HepG2 (cell line): ENCODE results near the gene PSD4. TPM values are rescaled to one million over a fixed set of nuclear protein-coding genes. Genes with fewer than 3 reads are reported as not detected.

Experiments used
- ARID2 ChIP-seq: sonication (generic); formaldehyde crosslinking; IDR thresholded peaks from 2 replicates; pipeline ENCODE4 v1.8.1; 2022; ENCODE audit warnings: mild to moderate bottlenecking, missing genetic modification reagents, borderline replicate concordance
- ATF7 ChIP-seq, 2 experiments: fragments of 450-650 bp in 1 of 2; sonication (generic) in 1 of 2; formaldehyde crosslinking in 1 of 2; IDR thresholded peaks; 2 replicates each; pipeline versions ENCODE4 v1.4.0 to v1.6.1; 2016 to 2020; ENCODE audit warnings: antibody characterized with exemption in 1 of 2, mild to moderate bottlenecking in 1 of 2, missing genetic modification reagents in 1 of 2
- FOXK2 ChIP-seq: fragments of 450-650 bp; IDR thresholded peaks from 2 replicates; pipeline ENCODE4 v1.6.1; 2016
- GATA4 ChIP-seq: sonication (generic); IDR thresholded peaks from 2 replicates; pipeline ENCODE4 v1.6.1; 2016; ENCODE audit warnings: antibody characterized with exemption, low read depth, borderline replicate concordance
- NCOA2 ChIP-seq: sonication (generic); formaldehyde crosslinking; IDR thresholded peaks from 2 replicates; pipeline ENCODE4 v1.8.0; 2022; ENCODE audit warnings: inconsistent platforms
- NR1H2 ChIP-seq: sonication (generic); formaldehyde crosslinking; IDR thresholded peaks from 2 replicates; pipeline ENCODE4 v1.8.1; 2022; ENCODE audit warnings: low read depth, missing genetic modification reagents, borderline replicate concordance
- NRL ChIP-seq: sonication (generic); formaldehyde crosslinking; IDR thresholded peaks from 2 replicates; pipeline ENCODE4 v1.5.0; 2020; ENCODE audit warnings: missing genetic modification reagents, mild to moderate bottlenecking, moderate library complexity, borderline replicate concordance
- RCOR2 ChIP-seq: IDR thresholded peaks from 2 replicates; pipeline ENCODE4 v1.6.1; 2016; ENCODE audit warnings: missing biosample characterization, missing genetic modification reagents
- SOX13 ChIP-seq, 3 experiments: fragments of 450-650 bp in 1 of 3; sonication (generic) in 1 of 3; formaldehyde crosslinking in 1 of 3; IDR thresholded peaks in 2 of 3; conservative IDR thresholded peaks in 1 of 3; 2 replicates each; pipeline versions ENCODE4 v1.5.0 to v1.6.1; 2016 to 2020; ENCODE audit warnings: antibody characterized with exemption in 1 of 3, mild to moderate bottlenecking in 1 of 3, missing compliant biosample characterization in 1 of 3, missing genetic modification reagents in 1 of 3, moderate library complexity in 1 of 3
- SRSF1 ChIP-seq: fragments of 200-400 bp; formaldehyde crosslinking; optimal IDR thresholded peaks from 2 replicates; pipeline ENCODE3; 2017; ENCODE audit warnings: mild to moderate bottlenecking, low read depth, low read length, moderate library complexity
- XBP1 ChIP-seq: sonication (generic); formaldehyde crosslinking; IDR thresholded peaks from 2 replicates; pipeline ENCODE4 v1.5.0; 2020; ENCODE audit warnings: missing genetic modification reagents
- ZFP82 ChIP-seq: sonication (generic); formaldehyde crosslinking; IDR thresholded peaks from 2 replicates; pipeline ENCODE4 v1.5.1; 2020; ENCODE audit warnings: mild to moderate bottlenecking, missing genetic modification reagents, borderline replicate concordance
- ZNF20 ChIP-seq: sonication (generic); formaldehyde crosslinking; IDR thresholded peaks from 2 replicates; pipeline ENCODE4 v1.4.0; 2020; ENCODE audit warnings: mild to moderate bottlenecking, moderate library complexity, missing genetic modification reagents
- ZNF367 ChIP-seq: sonication (generic); formaldehyde crosslinking; IDR thresholded peaks from 2 replicates; pipeline ENCODE4 v1.4.0; 2020; ENCODE audit warnings: missing genetic modification reagents, borderline replicate concordance
- ZNF773 ChIP-seq: sonication (generic); formaldehyde crosslinking; IDR thresholded peaks from 2 replicates; pipeline ENCODE4 v1.4.0; 2020; ENCODE audit warnings: missing genetic modification reagents, borderline replicate concordance
- ZNF780A ChIP-seq: sonication (generic); formaldehyde crosslinking; IDR thresholded peaks from 2 replicates; pipeline ENCODE4 v1.8.0; 2022; ENCODE audit warnings: mild to moderate bottlenecking, missing genetic modification reagents, moderate library complexity
- ZSCAN22 ChIP-seq: sonication (generic); formaldehyde crosslinking; IDR thresholded peaks from 2 replicates; pipeline ENCODE4 v1.4.0; 2020; ENCODE audit warnings: mild to moderate bottlenecking, missing genetic modification reagents
- polyA plus RNA-seq, 8 experiments: library from polyadenylated mRNA; depleted of rRNA in 3 of 8; stranded (reverse) in 7 of 8; unstranded in 1 of 8; fragments of >200 nt; fragmentation: Illumina TruSeq in 4 of 8; extraction: Trizol in 4 of 8; gene quantifications; 2 replicates each; pipeline versions ENCODE4 v1.2.1 to v1.2.3, GENCODE V29; 2011 to 2016; ENCODE audit warnings: low read depth in 4 of 8, missing spikeins in 1 of 8, mixed read lengths in 1 of 8; ENCODE audit not compliant: insufficient read depth in 1 of 8
- total RNA-seq, 5 experiments: library from RNA; depleted of rRNA; stranded (reverse); fragments of >200 nt; fragmentation: Illumina TruSeq; extraction: Trizol; gene quantifications; 2 replicates each; pipeline ENCODE4 v1.2.3, GENCODE V29; 2016; ENCODE audit warnings: low read depth in 1 of 5
- TF ChIP-seq, protein P1 (sequence below): sonication (generic); formaldehyde crosslinking; IDR thresholded peaks from 2 replicates; pipeline ENCODE4 v1.4.0; 2020; ENCODE audit warnings: low read depth, mild to moderate bottlenecking, missing genetic modification reagents
- TF ChIP-seq, protein P2 (sequence below): sonication (generic); IDR thresholded peaks from 2 replicates; pipeline ENCODE4 v1.6.1; 2016; ENCODE audit warnings: low read depth, borderline replicate concordance
- TF ChIP-seq, protein P3 (sequence below): sonication (generic); formaldehyde crosslinking; IDR thresholded peaks from 2 replicates; pipeline ENCODE4 v1.5.1; 2020; ENCODE audit warnings: mild to moderate bottlenecking, missing genetic modification reagents, borderline replicate concordance

PSD4 gene
- total and polyA plus RNA-seq, 2 of the 13 experiments (the other 11 are each of a cell fraction or from before 2014, with no cell fraction given), result 5.8 to 9.4 TPM

DNA sequence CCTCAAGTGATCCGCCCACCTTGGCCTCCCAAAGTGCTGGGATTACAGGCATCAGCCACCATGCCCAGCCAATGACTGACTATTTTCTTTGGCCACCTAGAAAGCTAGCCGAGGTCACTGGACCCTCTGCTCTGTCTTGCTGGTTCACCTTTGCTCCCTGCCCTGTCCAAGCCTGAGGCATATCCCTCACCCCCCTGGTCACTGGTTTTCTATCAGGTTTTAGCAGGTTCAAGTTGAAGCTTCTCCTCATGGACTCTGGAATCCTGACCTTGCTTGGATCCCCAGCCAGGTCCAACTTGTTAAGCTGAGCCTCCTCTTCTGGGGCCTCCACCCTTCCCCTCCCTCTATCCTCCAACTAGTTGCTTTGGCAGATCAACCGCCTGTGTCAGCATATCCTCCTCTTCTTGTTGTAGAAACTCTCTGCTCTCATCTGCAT, 71.5 kb downstream of the PSD4 start (continued):
- no peak for TF ChIP-seq XBP1 (CRISPR knock-in tag)
- TF ChIP-seq SOX13 (IDR thresholded peaks at IDR 0.05), result no peak
- peak in 1 of 2 experiments; percentile 29; a peak in 1 of 4 replicates for TF ChIP-seq SOX13 (CRISPR knock-in tag; conservative IDR thresholded peaks at IDR 0.05 in 1 of 2, IDR thresholded peaks at IDR 0.05 in 1 of 2)
- no peak for TF ChIP-seq NRL (CRISPR knock-in tag)
- TF ChIP-seq, protein P1, sequence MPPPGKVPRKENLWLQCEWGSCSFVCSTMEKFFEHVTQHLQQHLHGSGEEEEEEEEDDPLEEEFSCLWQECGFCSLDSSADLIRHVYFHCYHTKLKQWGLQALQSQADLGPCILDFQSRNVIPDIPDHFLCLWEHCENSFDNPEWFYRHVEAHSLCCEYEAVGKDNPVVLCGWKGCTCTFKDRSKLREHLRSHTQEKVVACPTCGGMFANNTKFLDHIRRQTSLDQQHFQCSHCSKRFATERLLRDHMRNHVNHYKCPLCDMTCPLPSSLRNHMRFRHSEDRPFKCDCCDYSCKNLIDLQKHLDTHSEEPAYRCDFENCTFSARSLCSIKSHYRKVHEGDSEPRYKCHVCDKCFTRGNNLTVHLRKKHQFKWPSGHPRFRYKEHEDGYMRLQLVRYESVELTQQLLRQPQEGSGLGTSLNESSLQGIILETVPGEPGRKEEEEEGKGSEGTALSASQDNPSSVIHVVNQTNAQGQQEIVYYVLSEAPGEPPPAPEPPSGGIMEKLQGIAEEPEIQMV (CRISPR knock-in tag), result no peak
- TF ChIP-seq ZNF773 (CRISPR knock-in tag), result no peak
- TF ChIP-seq, protein P2, sequence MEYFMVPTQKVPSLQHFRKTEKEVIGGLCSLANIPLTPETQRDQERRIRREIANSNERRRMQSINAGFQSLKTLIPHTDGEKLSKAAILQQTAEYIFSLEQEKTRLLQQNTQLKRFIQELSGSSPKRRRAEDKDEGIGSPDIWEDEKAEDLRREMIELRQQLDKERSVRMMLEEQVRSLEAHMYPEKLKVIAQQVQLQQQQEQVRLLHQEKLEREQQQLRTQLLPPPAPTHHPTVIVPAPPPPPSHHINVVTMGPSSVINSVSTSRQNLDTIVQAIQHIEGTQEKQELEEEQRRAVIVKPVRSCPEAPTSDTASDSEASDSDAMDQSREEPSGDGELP, result no peak; the same call in 1 of the 2 replicates
- TF ChIP-seq SRSF1, result no peak
- TF ChIP-seq, protein P3, sequence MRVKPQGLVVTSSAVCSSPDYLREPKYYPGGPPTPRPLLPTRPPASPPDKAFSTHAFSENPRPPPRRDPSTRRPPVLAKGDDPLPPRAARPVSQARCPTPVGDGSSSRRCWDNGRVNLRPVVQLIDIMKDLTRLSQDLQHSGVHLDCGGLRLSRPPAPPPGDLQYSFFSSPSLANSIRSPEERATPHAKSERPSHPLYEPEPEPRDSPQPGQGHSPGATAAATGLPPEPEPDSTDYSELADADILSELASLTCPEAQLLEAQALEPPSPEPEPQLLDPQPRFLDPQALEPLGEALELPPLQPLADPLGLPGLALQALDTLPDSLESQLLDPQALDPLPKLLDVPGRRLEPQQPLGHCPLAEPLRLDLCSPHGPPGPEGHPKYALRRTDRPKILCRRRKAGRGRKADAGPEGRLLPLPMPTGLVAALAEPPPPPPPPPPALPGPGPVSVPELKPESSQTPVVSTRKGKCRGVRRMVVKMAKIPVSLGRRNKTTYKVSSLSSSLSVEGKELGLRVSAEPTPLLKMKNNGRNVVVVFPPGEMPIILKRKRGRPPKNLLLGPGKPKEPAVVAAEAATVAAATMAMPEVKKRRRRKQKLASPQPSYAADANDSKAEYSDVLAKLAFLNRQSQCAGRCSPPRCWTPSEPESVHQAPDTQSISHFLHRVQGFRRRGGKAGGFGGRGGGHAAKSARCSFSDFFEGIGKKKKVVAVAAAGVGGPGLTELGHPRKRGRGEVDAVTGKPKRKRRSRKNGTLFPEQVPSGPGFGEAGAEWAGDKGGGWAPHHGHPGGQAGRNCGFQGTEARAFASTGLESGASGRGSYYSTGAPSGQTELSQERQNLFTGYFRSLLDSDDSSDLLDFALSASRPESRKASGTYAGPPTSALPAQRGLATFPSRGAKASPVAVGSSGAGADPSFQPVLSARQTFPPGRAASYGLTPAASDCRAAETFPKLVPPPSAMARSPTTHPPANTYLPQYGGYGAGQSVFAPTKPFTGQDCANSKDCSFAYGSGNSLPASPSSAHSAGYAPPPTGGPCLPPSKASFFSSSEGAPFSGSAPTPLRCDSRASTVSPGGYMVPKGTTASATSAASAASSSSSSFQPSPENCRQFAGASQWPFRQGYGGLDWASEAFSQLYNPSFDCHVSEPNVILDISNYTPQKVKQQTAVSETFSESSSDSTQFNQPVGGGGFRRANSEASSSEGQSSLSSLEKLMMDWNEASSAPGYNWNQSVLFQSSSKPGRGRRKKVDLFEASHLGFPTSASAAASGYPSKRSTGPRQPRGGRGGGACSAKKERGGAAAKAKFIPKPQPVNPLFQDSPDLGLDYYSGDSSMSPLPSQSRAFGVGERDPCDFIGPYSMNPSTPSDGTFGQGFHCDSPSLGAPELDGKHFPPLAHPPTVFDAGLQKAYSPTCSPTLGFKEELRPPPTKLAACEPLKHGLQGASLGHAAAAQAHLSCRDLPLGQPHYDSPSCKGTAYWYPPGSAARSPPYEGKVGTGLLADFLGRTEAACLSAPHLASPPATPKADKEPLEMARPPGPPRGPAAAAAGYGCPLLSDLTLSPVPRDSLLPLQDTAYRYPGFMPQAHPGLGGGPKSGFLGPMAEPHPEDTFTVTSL (CRISPR knock-in tag), result no peak
- TF ChIP-seq ZNF20 (CRISPR knock-in tag), result no peak
- TF ChIP-seq ZNF780A (CRISPR knock-in tag), result no peak
- TF ChIP-seq ZNF367 (CRISPR knock-in tag), result no peak
- no peak for TF ChIP-seq FOXK2
- TF ChIP-seq ATF7 (IDR thresholded peaks at IDR 0.05), result no peak
- no peak for TF ChIP-seq ATF7 (CRISPR knock-in tag; IDR thresholded peaks at IDR 0.05)
- no peak for TF ChIP-seq ARID2 (CRISPR knock-in tag)
- TF ChIP-seq RCOR2 (CRISPR knock-in tag), result 0 out of 2 replicates have a peak, but pooled peaks have one; percentile 32
- no peak for TF ChIP-seq ZSCAN22 (CRISPR knock-in tag)
- TF ChIP-seq NCOA2 (CRISPR knock-in tag), result no peak
- no peak for TF ChIP-seq ZFP82
- TF ChIP-seq NR1H2 (CRISPR knock-in tag), result no peak
- no peak for TF ChIP-seq GATA4
